Measurements from ENCODE around the gene SLC24A3. TPM values are rescaled to one million over a fixed set of nuclear protein-coding genes. Genes with fewer than 3 reads are reported as not detected.

The SLC24A3 gene
- total RNA-seq, 1 donor from 2014 or later, result 13.1 TPM

GRCh38 chr20:19546648-19547047, 334.2 kb downstream of the SLC24A3 start:
- Histone ChIP-seq H3K27ac (no peak overlapping the region), H3K9me3 (no peaks in the 10 kb centered on the region), H3K4me1 (peaks cover 2% of the 10 kb centered on the region), H3K36me3 (no peaks in the 10 kb centered on the region), H3K27me3 (no peaks in the 10 kb centered on the region), H3K4me3 (no peak overlapping the region)
- no peak for DNase-seq
- intact Hi-C loops (cut with DNase I), result no loop called here
- no peak for TF ChIP-seq CTCF (IDR thresholded peaks at IDR 0.05)
- no peak for ATAC-seq

- intact Hi-C loops (cut with DNase I), result no loop called here
- ATAC-seq (no peak), DNase-seq (no peak)
- Histone ChIP-seq H3K4me3 (no peak overlapping the region), H3K27ac (no peak overlapping the region), H3K9me3 (no peaks in the 10 kb centered on the region), H3K4me1 (peaks cover 10% of the 10 kb centered on the region), H3K36me3 (no peaks in the 10 kb centered on the region), H3K27me3 (no peaks in the 10 kb centered on the region)
- TF ChIP-seq CTCF (IDR thresholded peaks at IDR 0.05), result no peak
These were observed 335.1 kb downstream of the SLC24A3 start for GRCh38 chr20:19547547-19547946.

- ATAC-seq (no peak), DNase-seq (no peak)
- Histone ChIP-seq H3K27ac (no peak overlapping the region), H3K4me3 (no peak overlapping the region), H3K9me3 (no peaks in the 10 kb centered on the region), H3K36me3 (no peaks in the 10 kb centered on the region), H3K27me3 (no peaks in the 10 kb centered on the region), H3K4me1 (peaks cover 10% of the 10 kb centered on the region)
- TF ChIP-seq CTCF (IDR thresholded peaks at IDR 0.05), result no peak
- intact Hi-C loops (cut with DNase I), result no loop called here
These were observed 337.5 kb downstream of the SLC24A3 start for GRCh38 chr20:19549896-19550295.

- H3K4me1 ChIP-seq, result peaks cover 10% of the 10 kb centered on the region
- no peak overlapping the region for H3K4me3 ChIP-seq
- no peak overlapping the region for H3K27ac ChIP-seq
- no peaks in the 10 kb centered on the region for H3K27me3 ChIP-seq
- no peaks in the 10 kb centered on the region for H3K9me3 ChIP-seq
- intact Hi-C loops (cut with DNase I), result no loop called here
- no peak for TF ChIP-seq CTCF (IDR thresholded peaks at IDR 0.05)
- ATAC-seq, result peak; percentile 97
- peak; percentile 69 for DNase-seq
- H3K36me3 ChIP-seq, result no peaks in the 10 kb centered on the region
These were observed 340.1 kb downstream of the SLC24A3 start for GRCh38 chr20:19552221-19553180.

- no peak for TF ChIP-seq CTCF (IDR thresholded peaks at IDR 0.05)
- no peaks in the 10 kb centered on the region for H3K36me3 ChIP-seq
- H3K9me3 ChIP-seq, result no peaks in the 10 kb centered on the region
- ATAC-seq (no peak), DNase-seq (no peak)
- peaks cover 10% of the 10 kb centered on the region for H3K4me1 ChIP-seq
- H3K27me3 ChIP-seq, result no peaks in the 10 kb centered on the region
- intact Hi-C loops (cut with DNase I), result no loop called here
- no peak overlapping the region for H3K4me3 ChIP-seq
- no peak overlapping the region for H3K27ac ChIP-seq
These were observed 342.2 kb downstream of the SLC24A3 start for GRCh38 chr20:19554666-19555065.

Data from upper lobe of right lung (tissue), 1 donor.